NOMO-1 treated with dmso at 0.1 percent for 144 hours (cell line): ENCODE measurements around the gene TIMM50.

Experiments
- DNase-seq: peaks from one replicate; lab custom pipeline; 2025; ENCODE audit not compliant: unreplicated experiment; lab: John Stamatoyannopoulos, UW

The TIMM50 gene

DNA sequence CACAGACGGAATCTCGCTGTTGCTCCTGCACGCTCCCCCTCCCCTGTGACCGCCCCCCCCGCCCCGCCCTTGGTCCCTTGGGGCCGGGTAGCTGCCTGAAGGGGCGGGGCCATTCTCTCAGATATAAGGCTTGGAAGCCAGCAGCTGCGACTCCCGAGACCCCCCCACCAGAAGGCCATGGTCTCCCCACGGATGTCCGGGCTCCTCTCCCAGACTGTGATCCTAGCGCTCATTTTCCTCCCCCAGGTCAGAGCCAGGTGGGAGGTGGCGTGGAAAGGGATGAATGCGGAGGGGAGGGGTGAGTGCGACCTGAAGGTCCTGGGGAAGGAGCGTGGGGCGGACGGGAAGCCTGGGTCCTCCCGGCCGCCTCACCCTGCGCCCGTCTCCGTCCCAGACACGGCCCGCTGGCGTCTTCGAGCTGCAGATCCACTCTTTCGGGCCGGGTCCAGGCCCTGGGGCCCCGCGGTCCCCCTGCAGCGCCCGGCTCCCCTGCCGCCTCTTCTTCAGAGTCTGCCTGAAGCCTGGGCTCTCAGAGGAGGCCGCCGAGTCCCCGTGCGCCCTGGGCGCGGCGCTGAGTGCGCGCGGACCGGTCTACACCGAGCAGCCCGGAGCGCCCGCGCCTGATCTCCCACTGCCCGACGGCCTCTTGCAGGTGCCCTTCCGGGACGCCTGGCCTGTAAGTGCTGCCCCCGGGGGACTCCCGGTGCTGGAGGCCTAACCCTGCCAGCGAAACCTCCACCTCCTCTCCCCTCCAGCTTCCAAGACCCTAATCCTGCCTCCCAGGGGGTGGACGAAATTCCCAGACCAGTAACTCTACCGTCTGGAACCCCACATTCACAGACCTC is 18.4 kb downstream of the TIMM50 start, which contains the start of gene DLL3:
TSS of gene DLL3 (plus strand) at position 150 of the 845 bp plus-strand sequence. CDS start at position 178, 28 bp downstream.
- no peak for DNase-seq

- no peak for DNase-seq
These were observed 19.3 kb downstream of the TIMM50 start for GRCh38 chr19:39499932-39500331.

GRCh38 chr19:39500543-39500942 is 19.9 kb downstream of the TIMM50 start:
- DNase-seq = no peak

GRCh38 chr19:39501340-39501739 is 20.7 kb downstream of the TIMM50 start:
- no peak for DNase-seq

GRCh38 chr19:39502640-39503417 is 22.2 kb downstream of the TIMM50 start:
- DNase-seq = peak; percentile 22

DNA sequence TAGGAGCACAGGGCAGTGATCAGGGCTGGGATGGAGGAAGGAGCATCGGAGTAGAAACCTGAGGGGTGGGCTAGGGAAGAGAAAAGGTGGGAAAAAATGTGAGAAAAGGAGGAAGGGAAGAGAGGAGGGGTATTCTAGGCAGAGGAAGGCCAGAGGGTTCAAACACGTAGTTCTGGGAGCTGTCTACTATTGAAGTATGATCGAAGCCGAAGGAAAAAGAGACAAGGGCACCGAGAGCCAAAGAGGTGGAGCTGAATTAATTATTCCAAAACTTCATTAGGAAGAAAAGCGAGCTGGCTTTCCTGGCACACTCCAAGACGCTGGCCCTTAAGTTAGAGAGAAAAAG is 25.9 kb downstream of the TIMM50 start:
- DNase-seq = no peak

GRCh38 chr19:39506944-39507714 is 26.5 kb downstream of the TIMM50 start:
- DNase-seq = peak; percentile 2

- no peak for DNase-seq
These were observed 27.2 kb downstream of the TIMM50 start for GRCh38 chr19:39507715-39508364.

GRCh38 chr19:39508629-39509028 is 28.0 kb downstream of the TIMM50 start:
- no peak for DNase-seq

GRCh38 chr19:39509233-39509632 is 28.6 kb downstream of the TIMM50 start:
- DNase-seq = no peak

DNA sequence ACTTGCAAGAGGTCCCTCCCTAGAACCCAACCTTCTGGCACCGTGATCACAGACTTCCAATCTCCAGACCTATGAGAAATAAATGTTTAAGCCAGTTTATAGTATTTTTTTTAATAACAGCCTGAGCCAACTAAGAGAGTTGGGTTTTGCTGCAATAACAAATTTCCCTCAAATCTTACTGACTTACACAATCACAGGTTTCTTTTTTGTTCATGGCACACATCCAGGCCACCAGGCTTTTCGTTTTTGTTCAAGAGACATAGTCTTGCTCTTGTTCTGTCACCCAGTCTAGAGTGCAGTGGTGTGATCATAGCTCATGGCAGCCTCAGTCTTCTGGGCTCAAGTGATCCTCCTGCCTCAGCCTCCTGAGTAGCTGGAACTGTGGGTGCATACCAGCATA is 32.4 kb downstream of the TIMM50 start:
- no peak for DNase-seq

DNA sequence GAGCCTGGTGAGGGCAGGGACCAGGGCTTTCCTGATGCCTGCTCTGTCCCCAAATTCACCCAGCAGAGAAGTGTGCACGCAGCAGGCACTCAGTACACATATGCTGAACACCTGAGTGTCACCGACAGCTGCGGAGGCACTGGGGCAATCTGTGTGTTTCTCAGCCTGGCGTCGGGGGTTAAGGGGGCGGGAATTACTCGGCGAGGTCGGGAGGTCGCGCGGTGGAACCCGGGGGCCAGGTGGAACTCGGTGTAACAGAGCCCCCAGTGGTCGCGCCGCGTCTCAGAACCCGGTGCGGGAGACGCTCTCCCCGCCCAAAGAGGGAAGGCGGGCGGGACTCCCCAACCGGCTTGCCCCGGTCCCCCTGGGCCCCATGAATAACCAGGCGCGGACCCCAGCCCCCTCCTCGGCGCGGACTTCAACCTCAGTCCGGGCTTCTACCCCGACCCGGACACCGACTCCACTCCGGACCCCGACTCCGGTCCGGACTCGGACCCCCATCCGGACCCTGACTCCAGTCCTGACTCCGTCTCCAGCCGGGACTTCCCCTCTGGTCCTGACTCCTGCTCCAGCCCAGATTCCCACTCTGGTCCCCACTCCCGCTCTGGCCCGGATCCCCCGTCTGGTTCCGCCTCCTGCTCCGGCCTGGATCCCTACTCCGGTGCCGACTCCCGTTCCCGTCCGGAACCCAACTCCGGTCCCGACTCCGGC is 34.4 kb downstream of the TIMM50 start, which contains the start of gene SELENOV:
TSS of gene SELENOV (plus strand) at position 300 of the 711 bp plus-strand sequence. CDS start at position 374, 74 bp downstream.
- DNase-seq = no peak

GRCh38 chr19:39515551-39516191 is 35.0 kb downstream of the TIMM50 start:
- no peak for DNase-seq

- no peak for DNase-seq
These were observed 35.6 kb downstream of the TIMM50 start for GRCh38 chr19:39516270-39516669.

DNA sequence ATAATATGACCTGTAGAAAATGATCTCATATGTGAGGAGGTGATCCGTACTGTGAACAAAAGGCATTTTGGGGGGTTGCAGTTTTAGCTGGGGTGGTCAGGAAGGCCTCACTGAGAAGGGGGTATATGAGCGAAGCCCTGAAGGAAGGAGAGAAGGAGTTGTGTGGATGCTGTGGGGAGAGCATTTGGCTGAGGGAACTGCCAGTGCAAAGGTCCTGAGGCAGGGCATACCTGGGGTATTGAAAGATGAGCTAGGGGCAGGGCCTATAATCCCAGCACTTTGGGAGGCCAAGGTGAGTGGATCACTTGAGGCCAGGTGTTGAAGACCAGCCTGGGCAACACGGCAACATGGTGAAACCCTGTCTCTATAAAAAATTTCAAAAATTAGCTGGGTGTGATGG is 36.8 kb downstream of the TIMM50 start:
- no peak for DNase-seq

GRCh38 chr19:39518458-39518857 is 37.8 kb downstream of the TIMM50 start:
- no peak for DNase-seq

- DNase-seq = no peak
These were observed 38.3 kb downstream of the TIMM50 start for GRCh38 chr19:39518975-39519374.

GRCh38 chr19:39520541-39521484 is 40.2 kb downstream of the TIMM50 start:
- DNase-seq = no peak

DNA sequence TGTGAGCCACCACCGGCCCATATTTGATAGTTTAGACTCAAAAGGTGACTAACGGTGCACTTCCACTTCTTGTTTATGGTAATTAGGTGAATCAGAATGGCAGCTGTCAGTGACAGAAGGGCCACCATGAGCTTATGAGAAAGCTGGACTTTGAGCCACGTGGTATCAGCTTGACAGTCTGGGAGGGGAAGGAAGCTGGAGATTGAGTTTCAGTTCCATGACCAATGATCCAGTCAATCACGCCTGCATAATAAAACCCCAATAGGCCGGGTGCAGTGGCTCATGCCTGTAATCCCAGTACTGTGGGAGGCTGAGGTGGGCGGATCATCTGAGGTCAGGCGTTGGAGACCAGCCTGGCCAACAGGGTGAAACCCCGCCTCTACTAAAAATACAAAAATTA is 43.9 kb downstream of the TIMM50 start:
- DNase-seq = no peak
